Loucy (cell line): Measurements from ENCODE around the gene FLRT2.

ENCODE experiments used
- EZH2phosphoT487 ChIP-seq: fragments of 200-600 bp; IDR thresholded peaks from 2 replicates; pipeline ENCODE4 v1.6.1; 2018; ENCODE audit warnings: antibody characterized with exemption, mild to moderate bottlenecking, moderate library complexity, borderline replicate concordance
- TF ChIP-seq, protein P1 (sequence below): fragments of 200-600 bp; sonication (generic); conservative IDR thresholded peaks from 2 replicates; pipeline ENCODE4 v1.5.1; 2014; ENCODE audit warnings: mild to moderate bottlenecking, antibody characterized with exemption, low read length

DNA sequence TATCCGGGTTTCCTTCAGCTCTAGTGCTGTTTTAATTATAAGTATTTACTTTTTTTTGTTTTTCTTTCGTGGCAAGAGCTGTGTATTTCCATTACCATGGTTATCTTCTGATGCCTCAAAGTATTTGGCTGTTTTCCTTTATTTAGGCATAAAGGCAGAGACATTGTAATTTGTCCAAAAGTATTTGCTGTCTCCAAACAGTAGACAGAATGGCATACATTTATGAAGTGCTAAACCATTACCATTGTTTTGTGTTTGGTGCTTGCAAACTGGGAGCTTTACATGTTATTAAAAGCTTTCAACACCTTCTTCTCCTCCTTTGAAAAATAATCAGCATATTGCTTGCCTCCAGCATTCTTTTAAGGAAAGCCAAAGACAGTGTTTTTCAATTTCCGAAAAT lies 46.3 kb downstream of the FLRT2 start:
- TF ChIP-seq, protein P1, sequence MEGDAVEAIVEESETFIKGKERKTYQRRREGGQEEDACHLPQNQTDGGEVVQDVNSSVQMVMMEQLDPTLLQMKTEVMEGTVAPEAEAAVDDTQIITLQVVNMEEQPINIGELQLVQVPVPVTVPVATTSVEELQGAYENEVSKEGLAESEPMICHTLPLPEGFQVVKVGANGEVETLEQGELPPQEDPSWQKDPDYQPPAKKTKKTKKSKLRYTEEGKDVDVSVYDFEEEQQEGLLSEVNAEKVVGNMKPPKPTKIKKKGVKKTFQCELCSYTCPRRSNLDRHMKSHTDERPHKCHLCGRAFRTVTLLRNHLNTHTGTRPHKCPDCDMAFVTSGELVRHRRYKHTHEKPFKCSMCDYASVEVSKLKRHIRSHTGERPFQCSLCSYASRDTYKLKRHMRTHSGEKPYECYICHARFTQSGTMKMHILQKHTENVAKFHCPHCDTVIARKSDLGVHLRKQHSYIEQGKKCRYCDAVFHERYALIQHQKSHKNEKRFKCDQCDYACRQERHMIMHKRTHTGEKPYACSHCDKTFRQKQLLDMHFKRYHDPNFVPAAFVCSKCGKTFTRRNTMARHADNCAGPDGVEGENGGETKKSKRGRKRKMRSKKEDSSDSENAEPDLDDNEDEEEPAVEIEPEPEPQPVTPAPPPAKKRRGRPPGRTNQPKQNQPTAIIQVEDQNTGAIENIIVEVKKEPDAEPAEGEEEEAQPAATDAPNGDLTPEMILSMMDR = no peak
- TF ChIP-seq EZH2phosphoT487 = no peak
